HepG2 (cell line): ENCODE data around the gene VSX1. TPM values are rescaled to one million over a fixed set of nuclear protein-coding genes. Genes with fewer than 3 reads are reported as not detected.

Experiments used
- ATAC-seq: fragments of 200-7000 bp; cut with Tn5 transposase; 3 replicates; pipeline ENCODE4 v1.9.1; 2020; ENCODE audit warnings: mild to moderate bottlenecking, moderate library complexity
- BruUV-seq: library from RNA; stranded (reverse); fragments of 400-500 nt; replicated peaks from 2 replicates; lab custom pipeline; 2021; lab: Mats Ljungman, UMichigan
- CTCF ChIA-PET: fragments of 300-600 bp; formaldehyde crosslinking; extraction: SDS; loops from one replicate; lab custom pipeline; 2021; ENCODE audit warnings: low total read pairs, inconsistent platforms, low intra/inter-chr PET ratio; lab: Yijun Ruan, JAX
- POLR2A ChIA-PET: fragments of 350-600 bp; sonication (Branson Sonifier 250); formaldehyde crosslinking; loops from one replicate; lab custom pipeline; 2020; ENCODE audit warnings: antibody characterized with exemption, inconsistent platforms; lab: Yijun Ruan, JAX
- DNase-seq: peaks from one replicate; pipeline ENCODE4 v3.0.0-alpha.2; 2015; ENCODE audit warnings: low spot score
- FAIRE-seq: peaks from 3 replicates; lab custom pipeline; 2011; peaks lifted over from hg19 to GRCh38; lab: Jason Lieb, UNC
- H2AFZ ChIP-seq: one replicate; pipeline ENCODE4 v1.6.1; 2011; ENCODE audit warnings: low read length, inconsistent platforms
- H3K27ac ChIP-seq: fragments of 300-600 bp; 3 replicates; pipeline ENCODE4 v1.8.0; 2011; ENCODE audit warnings: mixed run types, mild to moderate bottlenecking, mixed read lengths, low read length, inconsistent platforms; ENCODE audit not compliant: insufficient read depth; ENCODE audit errors: extremely low read length
- H3K27me3 ChIP-seq, 2 experiments: fragments of 200-600 bp in 1 of 2; 2 replicates in 1 of 2; 3 replicates in 1 of 2; pipeline versions ENCODE4 v1.6.0 to v1.8.0; 2011; ENCODE audit warnings: low read length in 2 of 2, mild to moderate bottlenecking in 2 of 2, moderate library complexity in 2 of 2, inconsistent platforms in 1 of 2; ENCODE audit not compliant: insufficient read depth in 2 of 2, control insufficient read depth in 1 of 2
- H3K36me3 ChIP-seq, 2 experiments: fragments of 200-600 bp in 1 of 2; replicated peaks in 1 of 2; 2 replicates in 1 of 2; 3 replicates in 1 of 2; pipeline versions ENCODE4 v1.5.1 to v1.8.0; 2011; ENCODE audit warnings: low read length in 2 of 2, inconsistent platforms in 1 of 2; ENCODE audit not compliant: insufficient read depth in 2 of 2, control insufficient read depth in 1 of 2
- H3K4me1 ChIP-seq: 2 replicates; pipeline ENCODE4 v1.5.1; 2012; ENCODE audit warnings: low read length, inconsistent platforms; ENCODE audit not compliant: insufficient read depth
- H3K4me2 ChIP-seq: 2 replicates; pipeline ENCODE4 v1.6.0; 2011; ENCODE audit warnings: low read depth, low read length, inconsistent platforms
- H3K4me3 ChIP-seq, 3 experiments: fragments of 200-600 bp in 1 of 3; sonication (generic), shearing (Covaris generic) in 1 of 3; replicated peaks in 1 of 3; 2 replicates each; pipeline ENCODE4 v1.5.1; 2011 to 2016; ENCODE audit warnings: low read length in 3 of 3, inconsistent platforms in 2 of 3, low read depth in 2 of 3, mild to moderate bottlenecking in 2 of 3, control low read depth in 1 of 3, mixed read lengths in 1 of 3; ENCODE audit not compliant: insufficient read depth in 1 of 3
- H3K79me2 ChIP-seq: one replicate; pipeline ENCODE4 v1.6.1; 2011; ENCODE audit warnings: low read length, inconsistent platforms; ENCODE audit not compliant: insufficient read depth
- H3K9ac ChIP-seq: 2 replicates; pipeline ENCODE4 v1.6.0; 2011; ENCODE audit warnings: mild to moderate bottlenecking, low read depth, low read length, inconsistent platforms; ENCODE audit not compliant: insufficient read depth
- H3K9me3 ChIP-seq: 2 replicates; pipeline ENCODE4 v1.5.1; 2012; ENCODE audit warnings: mild to moderate bottlenecking, low read length
- H4K20me1 ChIP-seq: 2 replicates; pipeline ENCODE4 v1.6.0; 2011; ENCODE audit warnings: inconsistent platforms, mild to moderate bottlenecking, low read length, moderate library complexity; ENCODE audit not compliant: insufficient read depth
- KMT2A ChIP-seq: sonication (generic); formaldehyde crosslinking; IDR thresholded peaks from 2 replicates; pipeline ENCODE4 v1.4.0; 2020; ENCODE audit warnings: missing genetic modification reagents
- NFE2 ChIP-seq: sonication (generic); formaldehyde crosslinking; IDR thresholded peaks from 2 replicates; pipeline ENCODE4 v1.4.0; 2020; ENCODE audit warnings: missing genetic modification reagents
- RNF2 ChIP-seq: fragments of 450-650 bp; conservative IDR thresholded peaks from 2 replicates; pipeline ENCODE4 v1.6.1; 2016; ENCODE audit warnings: low read depth
- ZNF263 ChIP-seq: sonication (generic); formaldehyde crosslinking; IDR thresholded peaks from 2 replicates; pipeline ENCODE4 v1.4.0; 2020; ENCODE audit warnings: missing genetic modification reagents
- ZNF768 ChIP-seq: sonication (generic); formaldehyde crosslinking; IDR thresholded peaks from 2 replicates; pipeline ENCODE4 v1.4.0; 2020; ENCODE audit warnings: missing genetic modification reagents
- ZZZ3 ChIP-seq: sonication (generic); formaldehyde crosslinking; IDR thresholded peaks from 2 replicates; pipeline ENCODE4 v1.4.0; 2020; ENCODE audit warnings: missing genetic modification reagents, mild to moderate bottlenecking, borderline replicate concordance
- WGBS: methylation state at CpG from one replicate; pipeline ENCODE4 v1.1.6; 2017; ENCODE audit warnings: low lambda C conversion rate; 5-methylcytosine and 5-hydroxymethylcytosine counted together
- in situ Hi-C: cut with HindIII; loops from 2 replicates; pipeline ENCODE4 v1.10.0; 2017; ENCODE audit warnings: low pct_unique_long_range_greater_than_20kb; ENCODE audit not compliant: extremely low pct_ligation_motif_present
- intact Hi-C: fragments of 100-400 bp; cut with micrococcal nuclease; formaldehyde crosslinking; loops from one replicate; pipeline ENCODE4 v1.10.0; 2022; ENCODE audit not compliant: unreplicated experiment
- polyA plus RNA-seq, 8 experiments: library from polyadenylated mRNA; depleted of rRNA in 3 of 8; stranded (reverse) in 7 of 8; unstranded in 1 of 8; fragments of >200 nt; fragmentation: Illumina TruSeq in 4 of 8; extraction: Trizol in 4 of 8; gene quantifications; 2 replicates each; pipeline versions ENCODE4 v1.2.1 to v1.2.3, GENCODE V29; 2011 to 2016; ENCODE audit warnings: low read depth in 4 of 8, missing spikeins in 1 of 8, mixed read lengths in 1 of 8; ENCODE audit not compliant: insufficient read depth in 1 of 8
- total RNA-seq, 5 experiments: library from RNA; depleted of rRNA; stranded (reverse); fragments of >200 nt; fragmentation: Illumina TruSeq; extraction: Trizol; gene quantifications; 2 replicates each; pipeline ENCODE4 v1.2.3, GENCODE V29; 2016; ENCODE audit warnings: low read depth in 1 of 5
- TF ChIP-seq, protein P1 (sequence below): sonication (generic); formaldehyde crosslinking; IDR thresholded peaks from 2 replicates; pipeline ENCODE4 v1.5.1; 2020; ENCODE audit warnings: mild to moderate bottlenecking, missing genetic modification reagents, moderate library complexity

Gene VSX1
- total and polyA plus RNA-seq, 2 of the 13 experiments (the other 11 are each of a cell fraction or from before 2014, with no cell fraction given) = 0.04 TPM; not detected in 1

DNA sequence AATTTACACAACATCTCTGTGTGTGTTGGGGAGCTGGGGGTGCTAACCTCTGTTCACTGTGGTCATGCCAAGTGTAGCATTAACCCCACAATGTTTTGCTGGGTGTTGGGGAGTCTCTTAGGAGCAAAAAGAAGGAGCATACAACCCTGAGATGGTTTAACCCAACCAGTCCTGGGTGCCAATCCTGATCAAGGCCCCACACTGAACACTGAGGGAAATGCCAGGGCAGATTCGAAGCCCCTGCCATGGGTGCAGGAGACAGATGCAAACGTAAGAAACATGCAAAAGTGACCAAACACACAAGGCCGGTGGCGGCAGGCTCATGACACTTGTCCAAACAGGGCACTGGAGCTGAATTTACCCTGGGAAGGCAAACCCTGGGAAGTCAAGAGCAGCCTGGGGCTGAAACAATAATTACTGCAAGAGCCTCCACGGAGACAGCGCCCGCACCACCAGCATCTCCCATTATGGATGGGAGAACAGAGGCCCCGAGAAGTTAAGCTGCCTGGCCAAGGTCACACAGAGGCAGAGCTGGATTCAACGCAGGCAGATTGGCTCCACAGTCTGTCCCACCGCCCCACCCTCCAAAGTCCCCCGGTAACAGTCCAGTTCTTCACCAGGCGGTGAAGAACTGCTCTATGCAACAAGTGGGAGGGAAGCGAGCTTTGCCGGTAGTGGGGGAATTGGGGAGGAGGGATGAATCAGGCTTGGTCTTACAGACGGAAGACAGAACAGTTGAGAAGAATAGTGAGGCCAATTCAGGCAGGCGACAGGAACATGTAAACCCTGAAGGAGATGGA lies 32.5 kb downstream of the VSX1 start:
- H3K9ac ChIP-seq = no peak overlapping the region
- no peaks in the 10 kb centered on the region; a peak in 1 of 5 replicates for H3K36me3 ChIP-seq
- H3K27me3 ChIP-seq = no peaks in the 10 kb centered on the region
- intact Hi-C loops = no loop called here
- H2AFZ ChIP-seq = no peak overlapping the region
- DNase-seq (no peak), ATAC-seq (no peak), FAIRE-seq (no peak)
- CTCF ChIA-PET = no interaction called here
- 62% methylated on average over 16 of the region's 16 CpGs for WGBS
- BruUV-seq = no TSS peak
- H3K4me1 ChIP-seq = peaks cover 55% of the 10 kb centered on the region
- H3K9me3 ChIP-seq = no peaks in the 10 kb centered on the region
- H4K20me1 ChIP-seq = no peaks in the 10 kb centered on the region; the same call in 1 of the 2 replicates
- POLR2A ChIA-PET = no interaction called here
- peaks cover 3% of the 10 kb centered on the region for H3K79me2 ChIP-seq
- H3K27ac ChIP-seq = no peak overlapping the region
- in situ Hi-C loops = no loop called here
- no peak overlapping the region for H3K4me2 ChIP-seq
- TF ChIP-seq ZNF768 (peak; percentile 96), RNF2 (no peak), ZNF263 (CRISPR knock-in tag) (0 out of 2 replicates have a peak, but pooled peaks have one; percentile 19)
- TF ChIP-seq, all 625 proteins: peak for 2
- no peak overlapping the region for H3K4me3 ChIP-seq

DNA sequence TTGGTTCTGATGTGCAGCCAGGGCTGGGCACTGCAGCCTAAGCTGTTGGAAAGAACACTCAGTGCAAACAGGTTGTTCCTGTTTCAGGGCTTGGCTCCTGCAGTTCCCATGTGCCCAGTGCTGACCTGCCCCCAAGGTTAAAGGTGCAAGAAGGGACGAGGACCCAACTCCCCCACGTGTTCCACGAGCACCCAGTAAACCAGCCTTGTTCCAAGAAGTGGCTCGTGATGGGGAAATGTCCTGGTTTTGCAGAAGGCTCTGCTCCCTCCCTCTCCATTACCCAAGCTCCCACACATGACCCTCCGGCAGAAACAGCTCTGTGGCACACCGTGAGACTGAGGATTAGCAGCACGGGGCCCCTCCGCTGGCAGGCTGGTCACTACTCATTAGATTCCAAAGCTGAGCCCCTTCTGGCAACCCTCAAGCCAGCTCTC lies 33.4 kb downstream of the VSX1 start:
- Histone ChIP-seq H3K79me2 (peaks cover 3% of the 10 kb centered on the region), H3K36me3 (no peaks in the 10 kb centered on the region; a peak in 1 of 5 replicates), H3K27ac (no peak overlapping the region), H3K27me3 (no peaks in the 10 kb centered on the region; a peak in 1 of 5 replicates), H3K9me3 (no peaks in the 10 kb centered on the region), H3K9ac (no peak overlapping the region), H4K20me1 (no peaks in the 10 kb centered on the region), H3K4me3 (no peak overlapping the region), H2AFZ (no peak overlapping the region), H3K4me1 (peaks cover 46% of the 10 kb centered on the region), H3K4me2 (no peak overlapping the region)
- in situ Hi-C loops (no loop called here), intact Hi-C loops (no loop called here)
- no TSS peak for BruUV-seq
- ATAC-seq = no peak
- no peak for FAIRE-seq
- 48% methylated on average over 8 of the region's 8 CpGs for WGBS
- POLR2A ChIA-PET = interaction anchor here (1.4 kb wide), 1 partner anchor 11 kb away, joined by 3 read pairs; no protein-coding TSS in a partner anchor
- TF ChIP-seq, protein P1, sequence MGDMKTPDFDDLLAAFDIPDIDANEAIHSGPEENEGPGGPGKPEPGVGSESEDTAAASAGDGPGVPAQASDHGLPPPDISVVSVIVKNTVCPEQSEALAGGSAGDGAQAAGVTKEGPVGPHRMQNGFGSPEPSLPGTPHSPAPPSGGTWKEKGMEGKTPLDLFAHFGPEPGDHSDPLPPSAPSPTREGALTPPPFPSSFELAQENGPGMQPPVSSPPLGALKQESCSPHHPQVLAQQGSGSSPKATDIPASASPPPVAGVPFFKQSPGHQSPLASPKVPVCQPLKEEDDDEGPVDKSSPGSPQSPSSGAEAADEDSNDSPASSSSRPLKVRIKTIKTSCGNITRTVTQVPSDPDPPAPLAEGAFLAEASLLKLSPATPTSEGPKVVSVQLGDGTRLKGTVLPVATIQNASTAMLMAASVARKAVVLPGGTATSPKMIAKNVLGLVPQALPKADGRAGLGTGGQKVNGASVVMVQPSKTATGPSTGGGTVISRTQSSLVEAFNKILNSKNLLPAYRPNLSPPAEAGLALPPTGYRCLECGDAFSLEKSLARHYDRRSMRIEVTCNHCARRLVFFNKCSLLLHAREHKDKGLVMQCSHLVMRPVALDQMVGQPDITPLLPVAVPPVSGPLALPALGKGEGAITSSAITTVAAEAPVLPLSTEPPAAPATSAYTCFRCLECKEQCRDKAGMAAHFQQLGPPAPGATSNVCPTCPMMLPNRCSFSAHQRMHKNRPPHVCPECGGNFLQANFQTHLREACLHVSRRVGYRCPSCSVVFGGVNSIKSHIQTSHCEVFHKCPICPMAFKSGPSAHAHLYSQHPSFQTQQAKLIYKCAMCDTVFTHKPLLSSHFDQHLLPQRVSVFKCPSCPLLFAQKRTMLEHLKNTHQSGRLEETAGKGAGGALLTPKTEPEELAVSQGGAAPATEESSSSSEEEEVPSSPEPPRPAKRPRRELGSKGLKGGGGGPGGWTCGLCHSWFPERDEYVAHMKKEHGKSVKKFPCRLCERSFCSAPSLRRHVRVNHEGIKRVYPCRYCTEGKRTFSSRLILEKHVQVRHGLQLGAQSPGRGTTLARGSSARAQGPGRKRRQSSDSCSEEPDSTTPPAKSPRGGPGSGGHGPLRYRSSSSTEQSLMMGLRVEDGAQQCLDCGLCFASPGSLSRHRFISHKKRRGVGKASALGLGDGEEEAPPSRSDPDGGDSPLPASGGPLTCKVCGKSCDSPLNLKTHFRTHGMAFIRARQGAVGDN (CRISPR knock-in tag) = 0 out of 2 replicates have a peak, but pooled peaks have one; percentile 13
- TF ChIP-seq ZZZ3 (CRISPR knock-in tag) (no peak), NFE2 (CRISPR knock-in tag) (no peak), KMT2A (CRISPR knock-in tag) (no peak)
- CTCF ChIA-PET = no interaction called here
- DNase-seq = no peak
